ENCODE measurements around the gene PITHD1. TPM values are rescaled to one million over a fixed set of nuclear protein-coding genes. Genes with fewer than 3 reads are reported as not detected.

PITHD1 gene
- total RNA-seq, 1 experiment from 2014 or later: 78.9 TPM

DNA sequence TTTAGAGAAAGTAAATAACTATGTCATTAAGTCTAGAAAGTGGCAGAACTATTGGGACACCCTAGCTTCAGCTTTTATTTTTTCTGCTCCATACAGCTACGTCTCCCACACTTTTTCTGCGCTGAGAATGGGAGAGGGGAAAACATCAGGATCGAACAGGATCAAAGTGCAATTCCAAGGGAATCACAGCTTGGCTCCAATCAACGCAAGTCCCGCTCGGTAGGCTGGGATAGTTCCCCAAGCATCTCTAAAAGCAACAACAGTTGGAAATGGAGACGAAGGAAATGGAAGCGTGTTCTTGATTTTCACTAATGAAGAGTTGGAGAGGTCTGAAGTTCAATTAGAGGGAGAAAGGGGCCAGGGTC lies 46.5 kb downstream of the PITHD1 start:
- Histone ChIP-seq H3K9me3 (ENCODE audit: low read depth, low read length, poor library complexity, severe bottlenecking) (no peaks in the 10 kb centered on the region), H3K27me3 (replicated peaks; ENCODE audit: insufficient read depth, low read depth, low read length, poor library complexity) (no peaks in the 10 kb centered on the region), H3K36me3 (ENCODE audit: insufficient read depth, low read length, poor library complexity, severe bottlenecking) (no peaks in the 10 kb centered on the region), H3K4me3 (ENCODE audit: low read depth, low read length, poor library complexity, severe bottlenecking) (peak overlapping the region; percentile 82), H3K4me1 (ENCODE audit: insufficient read depth, low read length, poor library complexity, severe bottlenecking) (peaks cover 12% of the 10 kb centered on the region), H3K27ac (ENCODE audit: low read depth, low read length, poor library complexity, severe bottlenecking) (peak overlapping the region; percentile 93)
- TF ChIP-seq EZH2 (IDR thresholded peaks at IDR 0.05; ENCODE audit: borderline replicate concordance, low read depth, low read length, poor library complexity, severe bottlenecking) (no peak), CTCF (conservative IDR thresholded peaks at IDR 0.05; ENCODE audit: low read depth, low read length) (no peak)
- ChIA-PET POLR2A (ENCODE audit: low non-redundant PET) (no interaction called here), CTCF (interaction anchor here (0.6 kb wide), 1 partner anchor 33 kb away, joined by 4 read pairs; no protein-coding TSS in a partner anchor)
- DNase-seq (ENCODE audit: low spot score): no peak
- intact Hi-C loops (cut with micrococcal nuclease; ENCODE audit: unreplicated experiment): no loop called here
- BruUV-seq (replicated peaks): TSS peak; percentile 81

DNA sequence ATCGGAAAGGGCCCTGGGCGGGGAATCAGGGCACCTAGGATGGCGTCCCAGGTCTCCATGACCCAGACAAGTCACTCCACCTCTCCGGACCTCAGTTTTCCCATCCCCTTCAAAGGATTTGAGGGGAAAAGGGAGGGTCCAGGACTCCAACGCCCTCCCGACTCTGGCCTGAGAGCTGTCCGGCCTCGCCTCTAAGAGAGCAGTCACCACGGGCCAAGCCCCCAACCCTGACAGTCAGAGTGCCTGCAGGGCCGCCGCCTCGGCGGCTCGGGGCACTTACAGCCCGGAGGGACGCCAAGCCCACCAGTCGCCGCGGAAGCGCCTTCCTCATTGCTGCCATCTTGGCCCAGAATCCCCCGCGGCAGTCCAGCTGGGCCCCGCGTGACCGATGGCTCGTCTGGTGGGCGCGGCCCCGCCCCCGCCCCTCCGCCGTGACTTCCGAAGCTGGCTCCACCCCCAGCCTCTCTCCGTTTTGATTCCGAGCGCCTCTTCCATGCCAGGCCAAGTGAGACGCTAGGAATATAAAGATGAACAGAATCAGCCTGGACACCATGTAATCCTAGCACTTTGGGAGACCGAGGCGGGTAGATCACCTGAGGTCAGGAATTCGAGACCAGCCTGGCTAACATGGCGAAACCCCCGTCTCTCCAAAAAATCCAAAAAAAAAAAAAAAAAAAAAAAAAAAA lies 47.0 kb downstream of the PITHD1 start, which contains the start of gene HMGCL:
HMGCL (minus strand) TSS at position 354 of the 686 bp plus-strand sequence; CDS start at position 340, 14 bp downstream.
- no TSS peak for BruUV-seq (replicated peaks)
- intact Hi-C loops (cut with micrococcal nuclease; ENCODE audit: unreplicated experiment): no loop called here
- peak; percentile 95 for DNase-seq (ENCODE audit: low spot score)

More for the DNA sequence above, 47.0 kb downstream of the PITHD1 start, which contains the start of gene HMGCL:
- TF ChIP-seq EZH2 (IDR thresholded peaks at IDR 0.05; ENCODE audit: borderline replicate concordance, low read depth, low read length, poor library complexity, severe bottlenecking): no peak
- no peak for TF ChIP-seq CTCF (conservative IDR thresholded peaks at IDR 0.05; ENCODE audit: low read depth, low read length)
- ChIA-PET CTCF (interaction anchor here (0.6 to 1.0 kb wide), 3 partner anchors 14 to 91 kb away, joined by 4 to 6 read pairs (median 5); no protein-coding TSS in a partner anchor), POLR2A (ENCODE audit: low non-redundant PET) (interaction anchor here (0.6 kb wide), 1 partner anchor 810 kb away, joined by 3 read pairs; the partner anchor contains the start of gene TEX46)
- peaks cover 12% of the 10 kb centered on the region for H3K4me1 ChIP-seq (ENCODE audit: insufficient read depth, low read length, poor library complexity, severe bottlenecking)
- no peaks in the 10 kb centered on the region for H3K36me3 ChIP-seq (ENCODE audit: insufficient read depth, low read length, poor library complexity, severe bottlenecking)
- H3K9me3 ChIP-seq (ENCODE audit: low read depth, low read length, poor library complexity, severe bottlenecking): no peaks in the 10 kb centered on the region
- peak within 1 kb of the TSS; percentile 82 for H3K4me3 ChIP-seq (ENCODE audit: low read depth, low read length, poor library complexity, severe bottlenecking)
- H3K27me3 ChIP-seq (replicated peaks; ENCODE audit: insufficient read depth, low read depth, low read length, poor library complexity): no peaks in the 10 kb centered on the region
- H3K27ac ChIP-seq (ENCODE audit: low read depth, low read length, poor library complexity, severe bottlenecking): peak within 1 kb of the TSS; percentile 93
